Measurements from ENCODE around the gene LYST.
A peak's percentile ranks its signal among the peaks of the same experiment; 100 is the strongest.
"Not testable (repeated sequence)": the region's sequence is repeated elsewhere in the genome, so short reads cannot be mapped to it uniquely, and the experiment has no call there.

DNA sequence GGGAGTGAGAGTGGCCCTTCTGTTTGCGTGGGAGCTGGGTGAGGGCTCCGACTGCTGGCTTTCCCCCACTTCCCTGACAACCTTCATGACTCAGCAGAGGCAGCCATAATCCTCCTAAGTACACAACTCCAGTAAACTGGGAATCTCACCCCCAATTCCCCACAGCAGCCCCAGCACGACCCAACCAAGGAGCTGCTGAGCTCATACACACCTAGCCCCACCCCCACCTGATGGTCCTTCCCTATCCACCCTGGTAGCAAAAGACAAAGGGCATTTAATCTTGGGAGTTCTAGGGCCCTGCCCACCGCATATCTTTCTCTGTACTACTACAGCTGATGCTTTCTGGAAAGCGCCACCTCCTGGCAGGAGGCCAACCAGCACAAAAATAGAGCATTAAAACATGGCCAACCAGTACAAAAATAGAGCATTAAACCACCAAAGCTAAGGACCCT lies 21.0 kb downstream of the LYST start:
- TF ChIP-seq, protein P1, sequence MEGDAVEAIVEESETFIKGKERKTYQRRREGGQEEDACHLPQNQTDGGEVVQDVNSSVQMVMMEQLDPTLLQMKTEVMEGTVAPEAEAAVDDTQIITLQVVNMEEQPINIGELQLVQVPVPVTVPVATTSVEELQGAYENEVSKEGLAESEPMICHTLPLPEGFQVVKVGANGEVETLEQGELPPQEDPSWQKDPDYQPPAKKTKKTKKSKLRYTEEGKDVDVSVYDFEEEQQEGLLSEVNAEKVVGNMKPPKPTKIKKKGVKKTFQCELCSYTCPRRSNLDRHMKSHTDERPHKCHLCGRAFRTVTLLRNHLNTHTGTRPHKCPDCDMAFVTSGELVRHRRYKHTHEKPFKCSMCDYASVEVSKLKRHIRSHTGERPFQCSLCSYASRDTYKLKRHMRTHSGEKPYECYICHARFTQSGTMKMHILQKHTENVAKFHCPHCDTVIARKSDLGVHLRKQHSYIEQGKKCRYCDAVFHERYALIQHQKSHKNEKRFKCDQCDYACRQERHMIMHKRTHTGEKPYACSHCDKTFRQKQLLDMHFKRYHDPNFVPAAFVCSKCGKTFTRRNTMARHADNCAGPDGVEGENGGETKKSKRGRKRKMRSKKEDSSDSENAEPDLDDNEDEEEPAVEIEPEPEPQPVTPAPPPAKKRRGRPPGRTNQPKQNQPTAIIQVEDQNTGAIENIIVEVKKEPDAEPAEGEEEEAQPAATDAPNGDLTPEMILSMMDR (IDR thresholded peaks at IDR 0.05; ENCODE audit: low read length): peak; percentile 44; the same call in 1 of the 2 replicates
- not testable (repeated sequence) for TF ChIP-seq EZH2 (IDR thresholded peaks at IDR 0.05; ENCODE audit: borderline replicate concordance, low read length)

Data from OCI-LY1 (cell line).